GM19240 (cell line): ENCODE results near the gene HILPDA.
A peak's percentile ranks its signal among the peaks of the same experiment; 100 is the strongest.
"Not testable (repeated sequence)": the region's sequence is repeated elsewhere in the genome, so short reads cannot be mapped to it uniquely, and the experiment has no call there.

Experiments used
- DNase-seq: peaks from one replicate; pipeline ENCODE4 v3.0.0; 2011; ENCODE audit warnings: low spot score; ENCODE audit not compliant: insufficient read length

Gene HILPDA

DNA sequence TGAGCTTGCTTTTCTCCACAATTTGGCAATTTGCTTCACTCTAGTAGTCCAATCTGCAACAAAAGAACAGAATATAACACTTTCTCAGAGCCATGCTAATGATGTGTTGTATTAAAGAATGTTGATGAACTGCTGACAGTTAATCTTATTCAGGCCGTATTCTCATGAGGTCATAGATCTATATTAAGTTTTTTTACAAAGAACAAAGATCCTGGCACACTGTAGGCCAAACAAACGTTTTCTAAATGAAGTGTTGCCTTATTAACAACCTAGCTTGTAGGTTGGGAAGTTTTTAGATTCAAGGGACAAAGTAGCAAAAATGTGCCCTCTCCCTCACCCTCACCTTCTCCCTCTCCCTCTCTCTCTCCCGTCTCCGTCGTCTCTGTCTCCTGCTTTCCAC lies 6.8 kb downstream of the HILPDA start:
- DNase-seq = no peak

DNA sequence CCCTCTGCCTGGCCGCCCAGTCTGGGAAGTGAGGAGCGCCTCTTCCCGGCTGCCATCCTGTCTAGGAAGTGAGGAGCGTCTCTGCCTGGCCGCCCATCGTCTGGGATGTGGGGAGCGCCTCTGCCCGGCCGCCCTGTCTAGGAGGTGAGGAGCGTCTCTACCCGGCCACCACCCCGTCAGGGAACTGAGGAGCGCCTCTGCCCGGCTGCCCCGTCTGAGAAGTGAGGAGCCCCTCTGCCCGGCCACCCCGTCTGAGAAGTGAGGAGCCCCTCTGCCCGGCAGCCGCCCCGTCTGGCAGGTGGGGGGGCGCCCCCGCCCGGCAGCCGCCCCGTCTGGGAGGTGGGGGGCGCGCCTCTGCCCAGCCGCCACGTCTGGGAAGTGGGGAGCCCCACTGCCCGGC lies 7.7 kb downstream of the HILPDA start:
- DNase-seq = not testable (repeated sequence)

DNA sequence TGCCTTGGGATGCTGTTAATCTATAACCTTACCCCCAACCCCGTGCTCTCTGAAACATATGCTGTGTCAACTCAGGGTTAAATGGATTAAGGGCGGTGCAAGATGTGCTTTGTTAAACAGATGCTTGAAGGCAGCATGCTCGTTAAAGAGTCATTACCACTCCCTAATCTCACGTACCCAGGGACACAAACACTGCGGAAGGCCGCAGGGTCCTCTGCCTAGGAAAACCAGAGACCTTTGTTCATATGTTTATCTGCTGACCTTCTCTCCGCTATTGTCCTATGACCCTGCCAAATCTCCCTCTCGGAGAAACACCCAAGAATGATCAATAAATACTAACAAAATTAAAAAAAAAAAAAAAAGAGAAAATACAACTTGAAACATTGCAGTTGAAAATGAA lies 8.3 kb downstream of the HILPDA start:
- DNase-seq = not testable (repeated sequence)

DNA sequence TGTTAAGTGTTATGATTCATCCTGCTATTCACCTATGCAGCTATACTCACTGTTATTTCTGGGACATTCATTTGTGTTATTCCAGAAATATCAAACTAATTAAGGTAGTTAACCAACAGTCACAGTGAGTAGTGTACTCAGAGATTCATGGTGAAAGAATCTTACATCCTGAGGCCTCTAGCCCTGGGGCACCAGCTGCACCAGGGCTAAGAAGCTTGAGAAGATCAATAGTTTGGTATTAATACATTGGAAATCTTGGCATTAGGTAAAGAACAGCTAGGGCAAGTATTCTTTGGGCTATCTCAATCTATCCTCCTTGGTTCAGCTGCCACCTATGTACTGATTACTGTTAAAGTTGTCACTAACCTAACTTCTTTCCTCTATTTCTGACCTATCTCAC lies 11.2 kb downstream of the HILPDA start:
- not testable (repeated sequence) for DNase-seq

DNA sequence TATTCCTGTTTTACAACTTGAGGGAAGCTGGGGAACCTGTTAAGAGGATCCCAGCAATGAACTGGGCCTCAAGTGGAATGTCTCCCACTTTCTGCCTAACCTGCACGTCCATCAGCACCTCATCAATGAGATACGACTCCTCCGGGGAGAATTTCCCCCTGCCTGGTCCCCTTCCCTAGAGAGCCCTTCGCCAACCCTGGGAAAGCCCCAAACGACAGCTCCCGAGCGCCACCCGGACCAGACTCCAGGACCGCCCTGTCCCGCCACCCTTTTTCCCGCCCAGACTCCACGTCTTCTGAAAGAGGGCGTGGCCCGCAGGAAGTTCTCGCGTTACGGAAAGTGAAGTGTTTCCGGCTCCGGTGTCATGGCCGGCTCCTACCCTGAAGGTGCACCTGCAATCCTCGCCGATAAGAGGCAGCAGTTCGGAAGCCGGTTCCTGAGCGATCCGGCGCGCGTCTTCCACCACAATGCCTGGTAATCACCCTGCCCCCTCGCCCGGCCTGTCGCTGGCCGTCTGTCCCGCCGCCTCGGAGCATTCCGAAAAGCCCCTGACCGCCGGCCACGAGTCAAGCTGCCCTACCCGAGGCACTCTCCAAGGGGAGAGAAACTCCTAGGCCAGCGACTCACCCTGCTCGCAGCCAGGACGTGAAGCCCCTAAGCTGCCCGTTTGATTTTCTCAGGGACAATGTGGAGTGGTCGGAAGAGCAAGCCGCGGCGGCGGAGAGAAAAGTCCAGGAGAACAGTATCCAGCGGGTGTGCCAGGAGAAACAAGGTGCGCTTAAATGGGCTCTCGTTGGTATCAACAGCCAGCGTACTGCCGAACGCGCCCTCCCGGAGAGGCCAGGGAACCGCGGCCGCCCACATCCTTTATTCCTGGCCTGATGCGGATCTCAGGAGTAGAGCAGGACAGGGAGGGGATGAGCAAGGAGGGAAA lies 21.0 kb downstream of the HILPDA start, which contains the start of gene METTL2B:
TSS of gene METTL2B (plus strand) at position 347 of the 934 bp plus-strand sequence. CDS start at position 365, 18 bp downstream.
- DNase-seq = peak; percentile 40

DNA sequence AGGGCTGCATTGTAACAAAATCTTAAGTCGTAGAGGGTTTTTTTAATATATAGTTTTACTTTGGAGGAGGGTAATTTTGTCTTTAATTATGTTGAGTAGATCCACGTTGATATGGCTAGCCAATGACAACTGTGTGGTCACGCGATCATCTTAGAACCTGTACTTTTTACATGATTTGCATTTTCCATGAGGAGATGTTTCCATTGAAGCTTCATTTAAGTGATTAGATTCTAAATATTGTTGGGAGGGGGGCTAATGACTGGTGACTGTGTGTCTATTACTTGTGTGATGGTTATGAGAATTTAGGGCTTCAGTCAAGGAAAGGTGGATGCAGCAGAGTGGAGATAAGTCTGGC lies 21.6 kb downstream of the HILPDA start:
- DNase-seq = not testable (repeated sequence)

DNA sequence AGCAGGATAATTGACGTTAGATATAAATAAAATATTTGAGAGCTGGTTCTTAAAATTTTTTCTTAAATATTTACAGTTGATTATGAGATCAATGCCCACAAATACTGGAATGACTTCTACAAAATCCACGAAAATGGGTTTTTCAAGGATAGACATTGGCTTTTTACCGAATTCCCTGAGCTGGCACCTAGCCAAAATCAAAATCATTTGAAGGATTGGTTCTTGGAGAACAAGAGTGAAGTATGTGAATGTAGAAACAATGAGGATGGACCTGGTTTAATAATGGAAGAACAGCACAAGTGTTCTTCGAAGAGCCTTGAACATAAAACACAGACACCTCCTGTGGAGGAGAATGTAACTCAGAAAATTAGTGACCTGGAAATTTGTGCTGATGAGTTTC lies 23.4 kb downstream of the HILPDA start:
- not testable (repeated sequence) for DNase-seq

DNA sequence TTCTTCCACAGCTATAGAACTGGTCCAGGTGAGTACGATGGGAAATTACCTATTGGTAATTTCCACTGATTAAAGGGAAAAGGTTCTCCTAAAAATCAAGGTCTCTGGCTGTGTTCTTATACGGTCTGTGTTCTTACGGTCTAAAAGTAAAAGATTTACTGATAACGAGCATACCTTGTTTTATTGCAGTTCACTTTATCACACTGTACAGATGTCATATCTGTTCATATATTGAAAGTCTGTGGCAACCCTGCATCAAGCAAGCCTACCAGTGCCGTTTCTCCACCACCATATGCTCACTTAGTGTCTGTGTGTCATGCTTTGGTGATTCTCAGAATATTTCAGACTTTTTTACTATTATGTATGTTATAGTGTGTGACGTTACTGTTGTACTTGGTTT lies 32.5 kb downstream of the HILPDA start:
- DNase-seq = not testable (repeated sequence)

DNA sequence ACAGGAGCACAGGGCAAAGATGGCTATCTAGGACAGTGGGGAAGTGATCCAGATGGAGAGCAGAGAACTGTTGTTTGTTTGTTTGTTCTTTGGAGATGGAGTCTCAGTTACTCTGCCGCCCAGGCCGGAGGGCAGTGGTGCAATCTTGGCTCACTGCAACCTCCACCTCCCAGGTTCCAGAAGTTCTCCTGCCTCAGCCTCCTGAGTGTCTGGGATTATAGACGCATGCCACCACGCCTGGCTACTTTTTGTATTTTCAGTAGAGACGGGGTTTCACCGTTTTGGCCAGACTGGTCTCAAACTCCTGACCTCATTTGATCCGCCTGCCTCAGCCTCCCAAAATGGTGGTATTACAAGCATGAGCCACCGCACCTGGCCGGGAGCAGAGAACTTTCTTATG lies 41.7 kb downstream of the HILPDA start:
- no peak for DNase-seq

DNA sequence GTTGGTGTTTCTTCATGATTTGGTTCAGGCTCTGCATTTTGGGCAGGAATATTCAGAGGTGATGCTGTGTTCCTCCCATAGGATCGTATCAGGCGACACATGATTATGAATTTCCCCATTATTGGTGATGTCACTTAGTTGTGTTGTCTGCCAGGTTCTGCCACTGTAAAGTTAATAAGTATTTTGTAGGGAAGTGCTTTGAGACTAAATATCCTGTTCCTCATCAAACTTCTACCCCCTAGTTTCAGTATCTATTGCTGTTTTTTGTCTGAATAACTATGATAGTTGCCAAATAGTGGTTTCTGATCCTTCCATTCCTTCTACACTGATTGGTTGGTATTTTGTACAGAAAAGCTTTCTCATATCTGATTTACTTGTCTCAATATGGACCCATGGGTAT lies 49.7 kb downstream of the HILPDA start:
- not testable (repeated sequence) for DNase-seq

DNA sequence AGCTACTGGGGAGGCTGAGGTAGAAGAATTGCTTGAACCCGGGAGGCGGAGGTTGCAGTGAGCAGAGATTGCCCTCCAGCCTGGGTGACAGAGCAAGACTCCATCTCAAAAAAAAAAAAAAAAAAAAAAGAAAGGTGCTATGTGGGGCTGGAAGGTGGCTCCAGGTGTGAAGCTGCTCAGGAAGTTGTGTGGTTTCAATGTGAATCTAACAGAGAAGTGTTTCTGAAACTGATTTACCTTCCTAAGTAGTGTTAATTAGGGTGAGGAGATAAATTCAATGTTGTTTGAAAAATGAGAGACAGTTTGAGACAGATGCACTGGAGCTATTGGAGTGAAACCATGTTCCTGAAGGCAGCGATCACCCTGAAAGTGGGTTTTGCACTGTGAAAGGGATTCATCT lies 51.1 kb downstream of the HILPDA start:
- DNase-seq = not testable (repeated sequence)

DNA sequence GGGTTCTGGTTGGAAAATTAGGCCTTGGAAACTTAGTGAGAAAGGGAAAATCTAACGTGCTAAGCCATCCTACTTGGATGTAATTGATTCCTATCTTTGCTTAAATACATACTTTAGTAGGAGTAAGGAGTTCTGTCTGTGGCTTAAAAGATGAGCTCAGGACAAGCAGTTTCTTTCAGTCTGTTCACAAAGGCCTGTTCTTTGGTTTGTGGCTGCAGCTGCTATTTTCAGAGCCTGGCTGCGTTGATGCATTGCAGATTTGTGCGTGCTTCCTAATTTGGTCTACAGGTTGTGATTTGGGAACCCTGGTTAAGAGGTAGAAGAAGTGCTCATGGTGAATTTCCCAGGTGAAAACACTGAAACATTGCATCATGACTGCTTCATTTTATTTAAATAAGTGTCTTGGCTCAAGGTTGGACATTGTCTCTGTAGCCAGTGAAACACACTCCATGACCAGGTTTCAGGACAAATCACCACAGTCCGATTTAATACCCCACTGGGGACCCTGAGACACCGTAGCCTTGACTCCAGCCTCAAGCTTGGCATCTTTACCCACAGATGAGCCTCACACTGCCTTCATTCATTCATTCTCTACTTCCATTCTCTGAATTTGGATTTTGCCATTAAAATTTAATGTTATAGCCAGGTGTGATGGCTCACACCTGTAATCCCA lies 51.8 kb downstream of the HILPDA start:
- not testable (repeated sequence) for DNase-seq
